Colon (tissue), 2 donors: Measurements from ENCODE around the gene TMEM258.

ENCODE experiments used
- FAIRE-seq: peaks from 2 replicates; lab custom pipeline; 2012; peaks lifted over from hg19 to GRCh38; lab: Jason Lieb, UNC
- donor health status: control.
- donor health status: control.

The TMEM258 gene

GRCh38 chr11:61757213-61757862 is 35.1 kb downstream of the TMEM258 start:
- no peak for FAIRE-seq

GRCh38 chr11:61756452-61757212 is 35.8 kb downstream of the TMEM258 start:
- no peak for FAIRE-seq

GRCh38 chr11:61756147-61756451 is 36.3 kb downstream of the TMEM258 start:
- FAIRE-seq, result no peak

DNA sequence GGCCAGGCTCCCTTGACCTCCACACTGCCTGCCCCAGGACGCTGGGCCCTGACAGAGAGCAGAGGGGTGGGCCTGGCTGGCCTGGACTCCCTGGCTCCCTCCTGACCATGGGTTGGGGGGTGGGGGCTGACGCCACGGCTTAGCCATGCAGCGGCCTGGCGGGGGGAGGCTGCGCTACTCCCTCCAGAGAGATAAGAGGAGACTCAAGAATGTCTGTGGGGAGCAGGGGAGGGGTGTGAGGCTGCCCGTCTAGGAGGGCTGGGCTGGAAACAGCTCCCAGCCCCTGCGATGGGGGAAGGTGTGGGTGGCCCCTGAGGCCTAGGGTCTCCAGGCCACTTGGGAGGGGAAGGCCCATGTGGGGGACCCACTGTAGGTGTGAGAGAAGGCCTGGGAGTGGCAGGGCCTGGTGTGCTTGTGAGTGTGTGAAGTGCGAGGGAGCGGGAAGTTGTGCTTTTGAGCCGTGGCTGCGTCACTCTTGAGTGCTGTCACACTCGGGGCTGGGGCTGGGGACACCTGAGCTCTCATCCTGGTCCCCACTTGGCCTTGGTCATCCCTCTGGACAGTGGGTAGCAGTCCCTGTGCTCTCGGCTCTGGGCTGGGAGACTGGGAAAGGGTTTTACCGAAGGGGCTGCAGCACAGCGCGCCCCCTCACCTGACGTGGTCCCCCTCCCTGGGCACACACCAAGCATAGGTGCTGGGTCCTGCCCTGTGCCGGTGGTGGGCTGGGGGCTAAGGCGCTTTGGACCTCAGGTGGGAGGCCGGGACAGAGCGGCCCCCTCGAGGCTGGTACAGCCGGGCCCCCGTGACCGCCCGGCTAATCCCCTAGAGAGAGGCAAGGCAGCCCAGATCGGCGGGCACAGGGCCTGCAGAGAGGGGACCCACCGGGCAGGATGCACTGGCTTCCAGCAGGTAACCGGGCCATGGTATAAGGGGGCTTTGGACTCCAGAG is 37.6 kb downstream of the TMEM258 start:
- FAIRE-seq, result no peak

- FAIRE-seq, result no peak
Observed at GRCh38 chr11:61753672-61754071, 38.7 kb downstream of the TMEM258 start.

DNA sequence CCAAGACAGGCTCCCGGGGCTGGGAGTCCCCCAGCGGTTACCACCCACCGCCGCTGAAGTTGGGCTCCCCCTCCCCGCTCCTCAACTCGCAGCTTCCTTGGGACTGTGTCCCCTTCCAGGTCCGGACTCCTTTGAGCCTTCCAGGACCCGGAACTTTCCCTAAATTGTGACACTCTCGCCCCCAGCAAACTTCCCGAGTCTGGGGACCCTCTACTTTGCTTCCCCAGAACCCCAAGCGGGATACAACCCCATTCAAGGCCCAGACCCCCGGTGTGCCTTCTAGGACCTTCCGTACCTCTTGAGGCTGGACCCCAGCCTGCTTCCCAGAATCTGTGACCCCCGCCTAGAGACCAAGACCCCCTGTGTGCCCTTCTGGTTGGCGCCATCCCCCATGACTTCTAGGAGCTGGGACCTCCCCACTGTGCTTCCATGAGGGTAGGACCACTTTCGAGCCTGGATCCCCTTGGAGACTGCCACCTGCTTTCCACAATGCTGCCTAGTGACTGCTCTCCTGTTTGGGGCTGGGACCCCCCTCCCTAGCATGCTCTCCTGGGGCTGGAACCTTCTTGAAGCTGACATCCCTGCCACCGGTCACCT is 39.4 kb downstream of the TMEM258 start:
- FAIRE-seq, result no peak

DNA sequence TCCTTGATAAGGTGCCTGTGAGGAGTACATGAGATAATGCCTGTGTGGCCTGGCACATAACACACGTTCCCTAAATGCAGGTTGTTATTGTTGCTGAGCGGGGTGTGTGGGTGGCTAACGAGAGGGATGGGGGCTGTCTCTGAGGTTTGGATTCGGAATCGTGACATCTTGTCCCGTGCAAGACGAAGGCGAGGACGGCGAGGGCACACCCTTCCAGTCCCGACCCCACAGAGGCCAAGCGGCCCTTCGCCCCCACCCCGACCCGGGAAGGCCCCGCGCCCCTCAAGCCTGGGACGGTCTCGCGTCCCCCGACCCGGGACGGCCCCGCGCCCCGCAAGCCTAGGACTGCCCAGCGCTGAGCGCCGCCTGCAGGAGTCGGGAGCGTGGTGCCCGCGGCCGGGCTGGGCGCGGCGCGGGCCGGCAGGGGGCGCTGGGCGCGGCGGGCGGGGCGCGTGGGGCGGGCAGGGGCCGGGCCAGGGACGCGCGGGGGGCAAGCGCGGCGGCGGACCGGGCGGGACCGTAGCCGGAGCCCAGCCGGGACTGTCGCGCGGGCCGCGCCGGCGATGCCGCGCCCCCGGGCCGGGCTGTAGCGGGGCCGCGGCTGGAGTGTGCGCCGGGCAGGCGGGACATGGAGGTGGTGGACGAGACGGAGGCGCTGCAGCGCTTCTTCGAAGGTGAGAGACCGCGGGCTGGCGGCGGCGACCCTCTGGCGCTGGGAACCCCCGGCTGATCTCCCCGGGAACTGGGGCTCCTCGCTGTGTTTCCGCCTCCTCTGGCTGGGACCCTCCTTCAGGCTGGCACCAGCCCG is 40.1 kb downstream of the TMEM258 start, which contains the start of gene MYRF:
TSS of gene MYRF (plus strand) at position 520 of the 808 bp plus-strand sequence. CDS start at position 629, 109 bp downstream.
- FAIRE-seq, result no peak

DNA sequence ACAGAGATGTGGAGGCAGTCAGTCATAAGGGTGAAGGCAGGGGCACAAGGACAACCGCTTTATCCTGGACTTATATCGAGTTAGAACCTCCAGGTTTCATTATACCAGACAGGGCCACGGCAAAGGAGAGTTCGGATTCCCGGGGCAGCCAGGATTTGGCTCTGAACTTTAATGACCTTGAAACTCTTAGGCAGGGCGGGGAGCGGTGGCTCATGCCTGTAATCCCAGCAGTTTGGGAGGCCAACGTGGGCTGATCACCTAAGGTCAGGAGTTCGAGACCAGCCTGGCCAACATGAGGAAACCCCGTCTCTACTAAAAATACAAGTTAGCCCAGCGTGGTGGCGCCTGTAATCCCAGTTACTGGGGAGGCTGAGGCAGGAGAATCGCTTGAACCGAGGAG is 41.0 kb downstream of the TMEM258 start:
- no peak for FAIRE-seq

GRCh38 chr11:61750631-61751273 is 41.6 kb downstream of the TMEM258 start:
- FAIRE-seq, result no peak

- no peak for FAIRE-seq
Observed at GRCh38 chr11:61749591-61750217, 42.7 kb downstream of the TMEM258 start.

- FAIRE-seq, result no peak
Observed at GRCh38 chr11:61747967-61748285, 44.5 kb downstream of the TMEM258 start.

DNA sequence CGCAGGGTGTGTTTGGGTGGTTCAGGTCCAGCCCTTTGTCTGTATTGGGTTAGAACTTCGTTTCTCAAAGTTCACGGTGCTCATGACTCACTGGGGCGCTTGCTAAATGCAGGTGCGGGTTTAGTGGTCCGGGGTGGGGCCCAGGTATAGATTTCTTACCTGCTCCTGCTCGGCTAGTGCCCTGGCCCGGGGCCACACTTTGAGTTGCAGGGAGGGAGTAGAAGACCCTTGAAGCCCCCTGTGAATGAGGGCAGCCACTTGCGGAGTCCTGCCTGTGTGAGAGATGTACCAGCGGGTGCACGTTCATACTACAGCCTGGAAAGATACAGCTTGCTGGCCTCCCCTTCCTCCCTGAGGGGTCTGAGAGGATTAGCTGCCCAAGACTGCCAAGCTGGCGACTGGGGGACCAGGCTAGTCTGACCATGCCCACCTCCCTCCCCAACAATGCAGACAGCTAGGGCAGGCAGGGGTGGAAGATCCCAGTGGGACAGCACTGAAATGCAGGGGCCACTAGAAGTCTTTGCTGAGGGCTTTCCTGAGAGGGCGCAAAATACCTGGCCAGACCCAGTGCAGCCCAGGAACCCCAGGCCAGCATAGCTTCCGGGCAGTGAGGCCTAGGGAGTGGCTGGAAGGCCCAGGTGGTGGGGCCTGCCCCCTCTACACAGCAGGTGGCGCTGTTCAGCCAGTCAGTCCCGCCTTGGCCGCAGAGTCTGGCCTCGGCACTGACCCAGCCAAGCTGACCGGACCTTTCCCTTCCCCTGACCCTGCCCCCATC is 45.0 kb downstream of the TMEM258 start:
- FAIRE-seq, result no peak

GRCh38 chr11:61746442-61747191 is 45.8 kb downstream of the TMEM258 start:
- FAIRE-seq, result no peak

DNA sequence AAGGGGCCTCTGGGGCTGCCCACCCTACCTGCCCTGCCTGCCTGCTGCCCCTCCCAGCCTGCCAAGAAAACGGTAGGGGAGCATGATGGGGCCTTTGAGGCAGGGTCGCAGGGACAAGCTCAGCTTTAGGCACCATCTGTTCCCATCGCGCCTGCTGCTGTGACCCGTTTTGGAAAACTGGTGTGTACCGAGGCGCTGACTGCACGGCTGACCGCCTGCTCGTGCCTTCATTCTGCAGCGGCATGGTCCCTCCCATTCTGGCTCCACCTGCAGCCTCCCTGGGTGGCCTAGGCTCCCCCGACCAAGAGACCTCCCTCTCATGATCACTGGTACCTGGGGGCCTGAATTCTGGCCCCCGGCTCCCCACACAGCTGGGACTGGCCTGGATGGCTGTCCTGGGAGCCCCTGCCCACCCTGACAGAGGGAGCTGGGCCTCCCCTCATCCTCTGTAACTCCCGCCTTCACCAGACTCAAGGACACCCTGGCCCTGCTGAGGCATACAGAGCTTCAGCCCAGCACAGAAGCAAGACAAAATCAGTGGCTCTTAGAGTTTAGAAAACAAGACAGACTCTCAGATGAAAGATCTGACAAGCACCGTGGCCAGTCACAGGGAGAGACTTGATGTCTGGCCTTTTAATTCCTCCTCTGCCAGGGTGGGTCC is 46.5 kb downstream of the TMEM258 start:
- no peak for FAIRE-seq

DNA sequence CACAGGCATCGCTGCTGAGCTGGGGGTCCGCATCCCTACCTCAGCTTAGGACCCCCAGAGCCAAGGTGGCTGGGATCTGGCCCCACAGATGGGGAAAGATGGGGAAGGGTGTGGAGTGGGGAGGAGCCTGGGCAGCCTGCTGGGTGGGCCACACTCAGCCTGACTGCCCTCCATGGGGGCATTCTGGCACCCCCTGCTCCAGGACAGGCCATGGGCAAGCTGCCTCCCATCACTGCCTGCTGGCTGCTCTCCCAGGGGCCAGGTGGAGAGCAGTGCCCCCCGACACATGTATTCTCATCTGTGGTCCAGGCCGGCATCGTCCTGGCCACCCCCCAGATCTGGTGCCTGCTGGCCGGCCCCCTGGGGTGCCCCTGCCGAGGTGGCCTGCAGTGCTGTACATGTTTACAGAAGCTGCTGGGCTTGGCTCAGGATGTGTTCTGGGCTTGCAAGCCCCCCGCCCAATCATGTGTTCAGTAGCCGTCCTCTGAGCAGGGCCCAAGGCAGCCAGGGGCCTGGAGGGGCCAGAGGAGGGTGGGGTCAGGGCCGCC is 47.7 kb downstream of the TMEM258 start:
- FAIRE-seq, result no peak

- FAIRE-seq, result no peak
Observed at GRCh38 chr11:61744181-61744580, 48.2 kb downstream of the TMEM258 start.

DNA sequence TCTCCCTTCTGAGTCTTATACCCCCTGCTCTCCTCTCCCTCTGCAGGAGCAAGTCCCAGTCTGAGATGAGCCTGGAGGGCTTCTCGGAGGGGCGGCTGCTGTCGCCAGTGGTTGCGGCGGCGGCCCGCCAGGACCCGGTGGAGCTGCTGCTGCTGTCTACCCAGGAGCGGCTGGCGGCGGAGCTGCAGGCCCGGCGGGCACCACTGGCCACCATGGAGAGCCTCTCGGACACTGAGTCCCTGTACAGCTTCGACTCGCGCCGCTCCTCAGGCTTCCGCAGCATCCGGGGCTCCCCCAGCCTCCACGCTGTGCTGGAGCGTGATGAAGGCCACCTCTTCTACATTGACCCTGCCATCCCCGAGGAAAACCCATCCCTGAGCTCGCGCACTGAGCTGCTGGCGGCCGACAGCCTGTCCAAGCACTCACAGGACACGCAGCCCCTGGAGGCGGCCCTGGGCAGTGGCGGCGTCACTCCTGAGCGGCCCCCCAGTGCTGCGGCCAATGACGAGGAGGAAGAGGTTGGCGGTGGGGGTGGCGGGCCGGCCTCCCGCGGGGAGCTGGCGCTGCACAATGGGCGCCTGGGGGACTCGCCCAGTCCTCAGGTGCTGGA is 48.8 kb downstream of the TMEM258 start:
- FAIRE-seq, result no peak

GRCh38 chr11:61742391-61742790 is 50.0 kb downstream of the TMEM258 start:
- FAIRE-seq, result no peak
